Stimulated activated CD8-positive, alpha-beta memory T cell treated with anti-CD3 and anti-CD28 coated beads, Interleukin-12 subunit alpha, Interleukin-12 subunit beta, amount 100 ng/mL, for 1 hour (primary cell): ENCODE measurements around the gene CDYL.

Source experiments
- DNase-seq: peaks from one replicate; pipeline ENCODE4 v3.0.0-alpha.2; 2020; ENCODE audit warnings: low read depth

The CDYL gene

GRCh38 chr6:4964675-4965561 is 188.7 kb downstream of the CDYL start:
- DNase-seq: no peak

DNA sequence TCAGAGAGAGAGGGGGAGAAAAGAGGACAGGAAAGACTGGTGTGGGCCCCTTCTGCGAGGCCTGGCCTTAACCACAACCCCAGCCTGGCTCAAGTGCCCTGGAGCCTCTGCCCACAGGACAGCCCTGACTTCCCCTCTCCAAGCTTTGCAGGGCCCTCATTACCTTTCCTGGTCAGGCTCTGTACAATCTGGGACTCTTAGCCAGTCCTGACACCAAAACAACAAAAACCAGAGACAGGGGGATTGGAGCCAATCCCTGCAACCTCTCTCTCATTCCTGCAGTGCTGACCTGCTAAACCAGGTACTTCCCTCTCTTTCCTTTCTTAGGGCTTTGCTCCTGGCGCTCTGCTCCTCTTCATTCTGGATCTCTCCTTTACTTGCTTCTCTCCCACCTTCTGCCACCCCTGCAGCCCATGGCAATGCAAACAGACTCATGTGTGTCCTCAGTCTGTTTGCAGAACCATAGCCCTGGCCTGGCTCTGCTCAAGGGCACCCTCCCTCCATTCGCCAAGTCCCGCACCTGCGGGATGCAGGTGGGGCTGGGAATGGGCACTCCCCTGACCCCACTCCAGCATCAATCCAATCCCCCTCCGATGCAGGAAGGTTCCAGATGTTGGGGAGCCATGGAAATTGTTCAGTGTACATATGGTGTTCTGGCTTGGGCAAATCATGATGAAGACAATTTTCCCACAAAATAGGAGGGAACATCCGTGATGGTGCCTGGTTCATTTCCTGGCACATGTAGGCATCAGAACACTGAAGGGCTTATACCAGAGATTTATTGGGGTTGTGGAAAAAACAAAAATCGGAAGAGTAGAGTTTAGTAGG is 189.6 kb downstream of the CDYL start:
- no peak for DNase-seq

DNA sequence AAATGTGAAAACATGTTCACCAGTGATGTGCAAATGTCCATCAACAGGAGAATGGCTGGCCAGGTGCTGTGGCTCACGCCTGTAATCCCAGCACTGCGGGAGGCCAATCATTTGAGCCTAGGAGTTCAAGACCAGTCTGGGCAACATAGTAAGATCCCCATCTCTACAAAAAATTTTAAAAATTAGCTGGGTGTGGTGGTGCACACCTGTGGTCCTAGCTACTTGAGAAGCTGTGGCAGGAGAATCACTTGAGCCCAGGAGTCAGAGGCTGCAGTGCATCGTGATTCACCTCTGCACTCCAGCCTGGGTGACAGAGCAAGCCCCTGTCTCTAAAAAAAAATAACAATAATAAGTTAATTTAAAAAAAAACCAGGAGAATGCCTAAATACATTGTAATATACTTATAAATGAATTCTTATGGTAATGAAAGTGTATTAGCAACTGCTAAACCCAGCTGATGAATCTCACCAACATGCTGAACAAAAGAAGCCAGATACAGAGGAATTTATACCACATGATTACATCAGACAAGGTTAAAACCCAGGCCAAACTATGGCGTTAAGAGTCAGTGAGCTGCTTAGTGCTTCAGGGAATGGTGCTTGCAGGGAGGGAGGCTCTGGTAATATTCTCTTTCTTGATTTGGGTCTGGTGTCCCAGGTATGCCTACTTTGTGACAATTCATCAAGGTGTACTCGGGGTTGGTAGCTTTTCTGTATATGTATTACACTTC is 191.3 kb downstream of the CDYL start:
- DNase-seq: no peak

GRCh38 chr6:4969609-4970285 is 193.5 kb downstream of the CDYL start:
- DNase-seq: no peak

GRCh38 chr6:4970739-4971395 is 194.7 kb downstream of the CDYL start:
- DNase-seq: no peak

DNA sequence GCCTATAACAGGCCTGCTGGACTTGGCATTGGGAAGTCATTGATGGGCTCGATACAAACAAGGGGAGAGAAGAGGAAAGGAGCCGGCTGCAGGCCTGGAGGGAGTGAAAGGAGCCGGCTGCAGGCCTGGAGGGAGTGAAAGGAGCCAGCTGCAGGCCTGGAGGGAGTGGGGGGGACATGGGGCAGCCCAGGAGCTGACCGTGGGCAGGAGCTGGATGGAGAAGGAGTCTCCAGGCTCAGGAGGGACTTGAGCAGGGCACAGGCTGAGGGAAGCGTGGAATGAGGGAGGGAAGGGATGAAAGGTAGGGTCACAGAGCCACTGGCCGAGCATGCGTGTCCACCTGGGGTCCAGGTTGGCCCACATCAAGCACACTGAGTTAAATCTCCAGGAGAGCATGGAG is 195.6 kb downstream of the CDYL start:
- no peak for DNase-seq

GRCh38 chr6:4972438-4972837 is 196.2 kb downstream of the CDYL start:
- DNase-seq: no peak

GRCh38 chr6:4973415-4973814 is 197.2 kb downstream of the CDYL start:
- DNase-seq: no peak

DNA sequence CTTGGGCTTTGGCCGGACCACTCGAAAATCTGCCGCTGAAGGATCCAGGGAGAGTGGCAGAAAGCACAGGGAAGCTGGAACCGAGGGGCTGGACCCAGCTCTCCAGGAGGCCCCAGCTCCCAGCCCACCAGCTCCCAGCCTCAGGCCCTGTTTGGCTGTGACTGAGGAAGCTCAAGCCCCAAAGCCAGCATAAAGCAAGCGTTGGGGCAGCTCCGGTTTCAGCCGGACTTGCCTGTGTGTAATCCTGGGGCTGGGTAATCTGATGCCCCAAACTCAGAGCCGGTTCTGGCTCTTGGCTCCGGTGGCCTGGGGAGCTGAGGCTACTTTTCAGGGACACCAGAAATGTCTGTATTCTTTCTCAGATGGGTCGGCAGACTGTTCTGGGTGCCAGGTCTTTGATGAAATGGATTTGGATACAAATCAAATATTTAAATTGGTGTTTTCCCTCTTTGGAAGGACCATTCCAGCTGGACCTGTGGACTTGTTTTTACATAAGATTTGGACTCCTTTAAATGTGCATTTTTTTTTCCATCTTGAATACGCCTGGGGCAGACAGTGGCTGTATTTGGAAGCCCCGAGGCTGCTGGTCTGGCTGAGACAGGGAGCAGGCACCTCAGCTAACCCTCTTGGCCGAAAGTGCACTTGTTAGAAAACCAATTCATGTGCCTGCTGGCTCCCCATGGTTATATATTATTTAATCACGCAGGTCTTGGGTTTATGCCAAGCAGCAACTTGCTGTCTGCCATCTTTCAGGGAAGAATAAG is 198.0 kb downstream of the CDYL start:
- DNase-seq: no peak

- no peak for DNase-seq
Measured at GRCh38 chr6:4974962-4975361, 198.8 kb downstream of the CDYL start.

GRCh38 chr6:4975506-4975905 is 199.3 kb downstream of the CDYL start:
- DNase-seq: no peak

DNA sequence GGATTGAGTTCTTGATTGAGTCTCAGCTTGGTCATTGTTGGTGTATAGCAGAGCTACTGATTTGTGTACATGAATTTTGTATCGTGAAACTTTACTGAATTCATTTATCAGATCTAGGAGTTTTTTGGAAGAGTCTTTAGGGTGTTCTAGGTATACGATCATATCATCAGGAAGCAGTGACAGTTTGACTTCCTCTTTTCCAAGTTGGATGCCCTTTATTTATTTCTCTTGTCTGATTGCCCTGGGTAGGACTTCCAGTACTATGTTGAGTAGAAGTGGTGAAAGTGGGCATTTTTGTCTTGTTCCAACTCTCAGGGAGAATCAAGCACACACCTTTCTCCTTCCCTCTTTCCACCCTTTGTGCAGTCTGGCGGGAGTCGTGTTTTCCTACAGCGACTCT is 201.3 kb downstream of the CDYL start:
- DNase-seq: no peak

DNA sequence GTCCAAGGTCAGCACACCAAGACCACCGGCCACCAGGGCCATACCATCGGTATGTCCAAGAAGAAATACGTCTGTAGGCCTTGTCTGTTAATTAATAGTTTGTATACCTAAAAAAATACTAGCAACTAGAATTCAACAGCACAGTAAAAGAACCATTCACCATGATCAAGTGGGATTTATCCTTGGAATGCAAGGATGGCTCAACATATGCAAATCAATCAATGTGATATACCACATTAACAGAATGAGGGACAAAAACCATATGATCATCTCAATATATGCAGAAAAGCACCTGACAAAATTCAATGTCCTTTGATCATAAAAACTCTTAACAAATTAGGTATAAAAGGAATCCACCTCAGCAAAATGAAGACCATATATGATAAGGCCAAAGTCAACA is 203.2 kb downstream of the CDYL start:
- no peak for DNase-seq

DNA sequence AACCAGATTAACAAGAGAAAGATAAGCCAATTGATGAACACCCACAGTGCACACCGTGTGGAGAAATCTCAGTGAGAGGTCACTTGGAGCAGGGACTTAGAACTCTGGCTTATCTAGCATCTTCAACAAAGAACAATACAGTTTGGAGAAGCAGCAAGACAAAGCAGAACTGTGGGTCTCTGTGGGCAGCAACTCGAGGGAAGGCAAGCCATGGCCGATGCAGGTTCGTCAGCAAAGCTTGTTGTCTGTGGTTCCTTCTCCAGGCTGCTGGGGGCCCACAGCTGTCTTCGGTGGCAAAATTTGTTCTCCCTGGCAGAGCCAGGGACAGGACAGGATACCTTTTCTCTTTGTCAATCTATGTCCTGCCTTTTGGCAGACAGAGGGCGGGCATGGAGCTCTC is 205.6 kb downstream of the CDYL start:
- DNase-seq: no peak

DNA sequence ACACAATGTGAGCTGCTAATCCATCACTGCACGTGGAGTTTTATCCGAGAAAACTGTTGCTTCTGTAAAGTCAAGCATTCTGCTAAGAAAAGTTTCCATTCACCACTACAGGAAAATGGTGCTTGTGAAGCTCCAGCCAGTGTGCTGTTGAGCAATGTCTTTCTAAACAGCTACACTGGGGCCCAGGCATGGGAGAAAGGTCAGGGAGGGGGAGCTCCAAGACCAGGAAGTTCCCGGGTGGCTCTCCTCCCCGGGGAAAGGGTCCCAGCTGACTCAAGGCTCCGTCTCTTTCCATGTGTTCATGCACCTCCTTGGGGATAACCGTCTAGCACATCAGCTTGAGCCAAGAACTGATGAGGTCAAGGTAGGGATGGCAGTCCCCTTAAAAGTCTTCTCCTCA is 207.1 kb downstream of the CDYL start:
- DNase-seq: no peak

GRCh38 chr6:4986999-4987398 is 210.8 kb downstream of the CDYL start:
- no peak for DNase-seq

- no peak for DNase-seq
Measured at GRCh38 chr6:4987432-4987831, 211.2 kb downstream of the CDYL start.

- no peak for DNase-seq
Measured at GRCh38 chr6:4994741-4995140, 218.5 kb downstream of the CDYL start.

- no peak for DNase-seq
Measured at GRCh38 chr6:4997862-4998261, 221.7 kb downstream of the CDYL start.

DNA sequence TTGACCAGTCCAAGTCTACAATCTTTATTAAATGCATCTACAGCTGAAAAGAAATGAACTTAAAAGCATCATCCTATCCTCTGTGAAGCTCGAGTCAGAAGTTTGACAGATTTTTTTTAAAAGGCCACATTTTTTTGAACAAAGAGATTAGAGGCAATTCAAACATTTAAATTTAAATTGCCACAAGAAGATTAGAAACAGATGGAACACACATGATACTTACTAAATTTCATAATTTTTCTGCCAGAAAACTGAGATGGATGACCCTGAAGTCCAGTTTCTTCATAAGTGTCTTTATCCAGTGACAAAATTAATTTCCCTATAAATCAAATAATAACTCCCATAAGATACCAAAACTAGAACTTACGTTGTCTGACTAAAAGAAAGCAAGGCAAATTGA is 223.4 kb downstream of the CDYL start:
- DNase-seq: no peak
